Measurements from ENCODE around the gene UNC45A. TPM values are rescaled to one million over a fixed set of nuclear protein-coding genes. Genes with fewer than 3 reads are reported as not detected.

Gene UNC45A
- total and polyA plus RNA-seq, 2 experiments from 2014 or later = 58.6 to 75.8 TPM

DNA sequence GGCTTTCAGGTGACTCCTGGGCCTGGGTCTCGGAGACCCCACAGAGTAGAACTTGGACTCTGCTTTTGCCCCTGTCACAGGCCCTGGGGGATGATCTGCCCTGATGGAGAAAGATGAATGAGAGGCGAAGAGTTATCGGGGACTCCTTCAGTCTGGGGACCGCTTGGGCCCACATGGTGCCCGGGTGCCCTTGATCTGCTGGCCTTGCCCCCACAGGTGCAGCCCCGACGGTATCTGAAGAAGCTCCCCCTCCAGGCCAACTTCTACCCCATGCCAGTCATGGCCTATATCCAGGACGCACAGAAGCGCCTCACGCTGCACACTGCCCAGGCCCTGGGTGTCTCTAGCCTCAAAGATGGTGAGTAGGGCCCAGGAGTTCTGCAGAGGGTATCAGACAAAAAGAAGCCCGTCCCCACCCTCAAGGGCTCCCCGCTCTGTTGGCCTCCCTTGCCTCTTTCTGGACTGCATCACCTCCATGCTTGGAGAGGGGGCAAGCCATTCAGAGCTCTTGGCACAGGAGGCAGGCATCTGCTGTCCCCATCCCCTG lies 21.6 kb upstream of the UNC45A start:
- in situ Hi-C loops (cut with MboI) = no loop called here
- H3K36me3 ChIP-seq (ENCODE audit: low read depth) = no peaks in the 10 kb centered on the region; the same call in 1 of the 2 replicates
- TF ChIP-seq EZH2phosphoT487 (IDR thresholded peaks at IDR 0.05; ENCODE audit: insufficient read depth, low read depth) (no peak), EZH2 (IDR thresholded peaks at IDR 0.05; ENCODE audit: insufficient read depth, poor library complexity, severe bottlenecking) (no peak)
- 90 to 94% methylated on average over 11 to 12 of the region's 12 CpGs for WGBS, 2 experiments (ENCODE audit: low coverage in 1 of 2, low lambda C conversion rate in 2 of 2, missing lambda C conversion rate in 2 of 2)
- no peaks in the 10 kb centered on the region for H3K4me1 ChIP-seq (ENCODE audit: insufficient read depth)
- H3K4me3 ChIP-seq = no peak overlapping the region
- H3K9ac ChIP-seq = no peak overlapping the region
- H2AFZ ChIP-seq = no peak overlapping the region
- H3K79me2 ChIP-seq (ENCODE audit: insufficient read depth) = no peaks in the 10 kb centered on the region
- H3K4me2 ChIP-seq (ENCODE audit: unreplicated experiment) = no peak overlapping the region
- no peaks in the 10 kb centered on the region for H3K9me2 ChIP-seq (ENCODE audit: insufficient read depth)
- no peaks in the 10 kb centered on the region for H3K9me3 ChIP-seq (ENCODE audit: low read depth)
- H3F3A ChIP-seq (ENCODE audit: insufficient read depth) = no peaks in the 10 kb centered on the region
- no peak for DNase-seq
- no peaks in the 10 kb centered on the region for H4K20me1 ChIP-seq (ENCODE audit: insufficient read depth)
- H3K27ac ChIP-seq = no peak overlapping the region
- H3K27me3 ChIP-seq (replicated peaks; ENCODE audit: insufficient read depth) = no peaks in the 10 kb centered on the region

DNA sequence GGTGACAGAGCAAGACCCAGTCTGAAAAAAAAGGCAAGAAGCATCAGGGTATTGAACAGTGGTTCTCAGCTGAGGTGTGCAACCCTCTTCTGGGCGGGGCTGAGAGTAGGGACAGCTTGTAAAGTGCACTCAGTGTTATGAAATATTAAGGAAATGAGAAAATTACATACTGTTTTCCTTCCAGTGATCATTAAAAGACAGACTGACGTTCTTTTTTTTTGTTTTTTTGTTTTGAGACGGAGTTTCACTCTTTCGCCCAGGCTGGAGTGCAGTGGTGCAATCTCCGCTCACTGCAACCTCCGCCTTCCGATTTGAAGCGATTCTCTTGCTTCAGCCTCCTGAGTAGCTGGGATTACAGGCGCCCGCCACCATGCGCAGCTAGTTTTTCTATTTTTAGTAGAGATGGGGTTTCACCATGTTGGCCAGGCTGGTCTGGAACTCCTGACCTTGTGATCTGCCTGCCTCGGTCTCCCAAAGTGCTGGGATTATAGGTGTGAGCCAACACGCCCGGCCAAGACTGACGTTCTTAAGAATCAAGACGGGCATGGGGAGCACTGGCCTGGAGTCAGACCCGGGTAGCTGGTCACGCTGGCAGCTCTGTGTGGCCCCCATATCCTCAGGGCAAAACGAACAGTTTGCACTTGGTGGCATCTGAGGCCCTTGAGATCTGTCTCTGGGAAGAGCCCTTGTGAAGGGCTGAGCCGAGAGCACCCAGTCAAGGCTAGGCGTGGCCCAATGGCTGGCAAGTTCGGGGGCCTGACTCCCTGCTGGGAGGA lies 20.6 kb upstream of the UNC45A start:
- Histone ChIP-seq H3K4me2 (ENCODE audit: unreplicated experiment) (no peak overlapping the region), H4K20me1 (ENCODE audit: insufficient read depth) (no peaks in the 10 kb centered on the region), H3K9me3 (ENCODE audit: low read depth) (no peaks in the 10 kb centered on the region), H3K27ac (no peak overlapping the region), H3K36me3 (ENCODE audit: low read depth) (no peaks in the 10 kb centered on the region; the same call in 1 of the 2 replicates), H2AFZ (no peak overlapping the region), H3F3A (ENCODE audit: insufficient read depth) (no peaks in the 10 kb centered on the region), H3K79me2 (ENCODE audit: insufficient read depth) (no peaks in the 10 kb centered on the region), H3K27me3 (replicated peaks; ENCODE audit: insufficient read depth) (no peaks in the 10 kb centered on the region), H3K9me2 (ENCODE audit: insufficient read depth) (no peaks in the 10 kb centered on the region), H3K9ac (no peak overlapping the region), H3K4me1 (ENCODE audit: insufficient read depth) (no peaks in the 10 kb centered on the region), H3K4me3 (no peak overlapping the region)
- DNase-seq = no peak
- 91 to 93% methylated on average over 22 of the region's 22 CpGs for WGBS, 2 experiments (ENCODE audit: low coverage in 1 of 2, low lambda C conversion rate in 2 of 2, missing lambda C conversion rate in 2 of 2)
- no peak for TF ChIP-seq EZH2phosphoT487 (IDR thresholded peaks at IDR 0.05; ENCODE audit: insufficient read depth, low read depth)
- TF ChIP-seq EZH2 (IDR thresholded peaks at IDR 0.05; ENCODE audit: insufficient read depth, poor library complexity, severe bottlenecking) = no peak
- in situ Hi-C loops (cut with MboI) = no loop called here

DNA sequence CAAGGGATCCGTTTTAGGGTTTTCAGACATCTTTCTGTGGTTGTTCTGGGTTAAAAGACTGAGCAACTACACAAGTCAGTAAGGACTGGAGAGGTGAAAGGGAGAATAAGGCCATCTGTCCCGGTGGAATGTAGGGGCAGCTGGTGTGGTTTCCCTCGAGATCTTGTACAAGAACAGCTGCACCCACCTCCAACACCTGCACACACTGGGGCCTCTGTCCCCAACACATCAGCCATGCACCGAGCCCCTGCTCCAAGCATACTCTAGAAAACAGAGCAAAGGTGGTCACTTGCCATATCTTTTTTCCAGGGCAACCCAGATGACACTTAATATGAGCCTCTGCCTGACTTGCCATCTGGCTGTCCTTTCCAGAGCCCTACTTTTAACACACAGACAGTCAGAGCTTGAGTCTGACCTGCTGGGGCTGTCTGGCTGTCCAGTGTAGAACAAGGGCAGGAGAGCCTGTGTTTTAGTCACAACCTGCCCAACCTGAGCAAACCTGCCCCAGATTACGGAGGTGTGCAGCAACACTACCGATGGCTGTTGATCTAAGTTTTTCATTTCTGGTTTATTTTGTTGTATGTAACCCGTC lies 19.8 kb upstream of the UNC45A start:
- H3K27ac ChIP-seq = no peak overlapping the region
- no peaks in the 10 kb centered on the region for H3K9me3 ChIP-seq (ENCODE audit: low read depth)
- H3F3A ChIP-seq (ENCODE audit: insufficient read depth) = no peaks in the 10 kb centered on the region
- no peaks in the 10 kb centered on the region; the same call in 1 of the 2 replicates for H3K36me3 ChIP-seq (ENCODE audit: low read depth)
- DNase-seq = no peak
- WGBS, 2 experiments (ENCODE audit: low coverage in 1 of 2, low lambda C conversion rate in 2 of 2, missing lambda C conversion rate in 2 of 2) = 83 to 84% methylated on average over 7 of the region's 7 CpGs
- H3K9ac ChIP-seq = no peak overlapping the region
- H2AFZ ChIP-seq = no peak overlapping the region
- no peaks in the 10 kb centered on the region for H3K4me1 ChIP-seq (ENCODE audit: insufficient read depth)
- no peaks in the 10 kb centered on the region for H3K27me3 ChIP-seq (replicated peaks; ENCODE audit: insufficient read depth)
- no peaks in the 10 kb centered on the region for H3K9me2 ChIP-seq (ENCODE audit: insufficient read depth)
- H3K79me2 ChIP-seq (ENCODE audit: insufficient read depth) = no peaks in the 10 kb centered on the region
- no peak overlapping the region for H3K4me3 ChIP-seq
- in situ Hi-C loops (cut with MboI) = no loop called here
- H3K4me2 ChIP-seq (ENCODE audit: unreplicated experiment) = no peak overlapping the region
- no peak for TF ChIP-seq EZH2phosphoT487 (IDR thresholded peaks at IDR 0.05; ENCODE audit: insufficient read depth, low read depth)
- no peak for TF ChIP-seq EZH2 (IDR thresholded peaks at IDR 0.05; ENCODE audit: insufficient read depth, poor library complexity, severe bottlenecking)
- no peaks in the 10 kb centered on the region for H4K20me1 ChIP-seq (ENCODE audit: insufficient read depth)

DNA sequence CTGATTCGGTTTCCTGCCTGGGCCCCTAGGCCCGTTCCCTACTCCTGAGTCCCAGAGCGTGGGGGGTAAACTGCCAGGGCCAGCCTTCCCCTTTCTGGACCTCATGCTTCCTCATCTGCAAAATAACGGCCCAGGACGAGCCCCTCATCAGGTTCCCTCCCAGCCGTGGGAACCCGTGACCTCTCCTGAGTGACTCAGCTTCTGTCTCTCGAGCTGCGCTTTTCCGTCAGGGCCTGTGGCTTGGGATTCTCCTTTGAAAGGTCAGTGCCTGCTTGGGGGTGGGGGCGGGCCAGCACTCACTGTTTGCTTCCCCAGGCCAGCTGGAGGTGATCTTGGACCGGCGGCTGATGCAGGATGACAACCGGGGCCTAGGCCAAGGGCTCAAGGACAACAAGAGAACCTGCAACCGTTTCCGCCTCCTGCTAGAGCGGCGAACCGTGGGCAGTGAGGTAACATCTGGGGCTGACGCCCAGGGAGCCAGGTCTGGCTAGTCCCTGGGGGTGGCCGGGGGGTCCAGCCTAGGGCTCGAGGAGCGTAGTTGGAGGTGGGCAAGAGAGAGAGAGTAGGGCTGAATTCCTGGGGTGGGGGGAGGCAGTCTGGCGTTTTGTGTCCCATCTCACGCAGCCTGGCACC lies 19.2 kb upstream of the UNC45A start:
- no peak overlapping the region for H3K27ac ChIP-seq
- DNase-seq = no peak
- no peaks in the 10 kb centered on the region; the same call in 1 of the 2 replicates for H3K36me3 ChIP-seq (ENCODE audit: low read depth)

More for the DNA sequence above, 19.2 kb upstream of the UNC45A start:
- no peaks in the 10 kb centered on the region for H3K9me2 ChIP-seq (ENCODE audit: insufficient read depth)
- H3K4me3 ChIP-seq = no peak overlapping the region
- H3F3A ChIP-seq (ENCODE audit: insufficient read depth) = no peaks in the 10 kb centered on the region
- no peak overlapping the region for H3K4me2 ChIP-seq (ENCODE audit: unreplicated experiment)
- H3K9ac ChIP-seq = no peak overlapping the region
- H3K27me3 ChIP-seq (replicated peaks; ENCODE audit: insufficient read depth) = no peaks in the 10 kb centered on the region
- no peaks in the 10 kb centered on the region for H3K9me3 ChIP-seq (ENCODE audit: low read depth)
- 80 to 87% methylated on average over 25 of the region's 25 CpGs for WGBS, 2 experiments (ENCODE audit: low coverage in 1 of 2, low lambda C conversion rate in 2 of 2, missing lambda C conversion rate in 2 of 2)
- no peaks in the 10 kb centered on the region for H4K20me1 ChIP-seq (ENCODE audit: insufficient read depth)
- no peaks in the 10 kb centered on the region for H3K79me2 ChIP-seq (ENCODE audit: insufficient read depth)
- H3K4me1 ChIP-seq (ENCODE audit: insufficient read depth) = no peaks in the 10 kb centered on the region
- H2AFZ ChIP-seq = no peak overlapping the region
- no peak for TF ChIP-seq EZH2phosphoT487 (IDR thresholded peaks at IDR 0.05; ENCODE audit: insufficient read depth, low read depth)
- no peak for TF ChIP-seq EZH2 (IDR thresholded peaks at IDR 0.05; ENCODE audit: insufficient read depth, poor library complexity, severe bottlenecking)
- in situ Hi-C loops (cut with MboI) = no loop called here
